Neural cell (in vitro differentiated cells): Measurements from ENCODE around the gene SNCB. TPM values are rescaled to one million over a fixed set of nuclear protein-coding genes. Genes with fewer than 3 reads are reported as not detected.

Experiments
- H2AFZ ChIP-seq: fragments of 200-600, 300-800 bp; sonication (generic), shearing (Covaris generic); 2 replicates; pipeline ENCODE4 v1.6.0; 2014; ENCODE audit warnings: low read depth, mild to moderate bottlenecking, antibody characterized with exemption, low read length, moderate library complexity
- H3F3A ChIP-seq: fragments of 200-600 bp; shearing (Covaris generic); 2 replicates; pipeline ENCODE4 v1.6.1; 2016; ENCODE audit warnings: mild to moderate bottlenecking, moderate library complexity, mixed read lengths, antibody characterized with exemption, low read length; ENCODE audit not compliant: insufficient read depth, poor library complexity, severe bottlenecking
- H3K27ac ChIP-seq: fragments of 200-600, 300-800 bp; sonication (generic), shearing (Covaris generic); 2 replicates; pipeline ENCODE4 v1.5.1; 2014; ENCODE audit warnings: mild to moderate bottlenecking, low read length, moderate library complexity
- H3K27me3 ChIP-seq: fragments of 300-800, 200-600 bp; sonication (generic), shearing (Covaris generic); 2 replicates; pipeline ENCODE4 v1.6.0; 2014; ENCODE audit warnings: mild to moderate bottlenecking, low read depth, low read length, moderate library complexity; ENCODE audit not compliant: insufficient read depth
- H3K36me3 ChIP-seq: fragments of 300-800, 200-600 bp; sonication (generic), shearing (Covaris generic); 2 replicates; pipeline ENCODE4 v1.5.1; 2014; ENCODE audit warnings: mild to moderate bottlenecking, antibody characterized with exemption, low read length, moderate library complexity; ENCODE audit not compliant: insufficient read depth
- H3K4me2 ChIP-seq: fragments of 300-800, 200-600 bp; sonication (generic), shearing (Covaris generic); 2 replicates; pipeline ENCODE4 v1.6.0; 2014; ENCODE audit warnings: mild to moderate bottlenecking, low read length
- H3K4me3 ChIP-seq: fragments of 300-800, 200-600 bp; sonication (generic), shearing (Covaris generic); 2 replicates; pipeline ENCODE4 v1.5.1; 2014; ENCODE audit warnings: mild to moderate bottlenecking, low read length, moderate library complexity
- H3K79me2 ChIP-seq: fragments of 200-600 bp; shearing (Covaris generic); replicated peaks from 2 replicates; pipeline ENCODE4 v1.6.0; 2014; ENCODE audit warnings: mild to moderate bottlenecking, low read length, moderate library complexity; ENCODE audit not compliant: insufficient read depth
- H3K9ac ChIP-seq: fragments of 300-800, 200-600 bp; sonication (generic), shearing (Covaris generic); 2 replicates; pipeline ENCODE4 v1.6.1; 2016; ENCODE audit warnings: mild to moderate bottlenecking, low read length, mixed read lengths
- H3K9me2 ChIP-seq: fragments of 200-600 bp; shearing (Covaris generic); 2 replicates; pipeline ENCODE4 v1.6.1; 2016; ENCODE audit warnings: mild to moderate bottlenecking, low read length, mixed read lengths; ENCODE audit not compliant: insufficient read depth
- H3K9me3 ChIP-seq: fragments of 200-600, 300-800 bp; sonication (generic), shearing (Covaris generic); 2 replicates; pipeline ENCODE4 v1.6.1; 2016; ENCODE audit warnings: mild to moderate bottlenecking, mixed run types, low read length, moderate library complexity, mixed read lengths
- H4K20me1 ChIP-seq: fragments of 200-600 bp; shearing (Covaris generic); 2 replicates; pipeline ENCODE4 v1.6.1; 2016; ENCODE audit warnings: mild to moderate bottlenecking, mixed run types; ENCODE audit not compliant: insufficient read depth
- CTCF ChIP-seq: fragments of 450-650 bp; IDR thresholded peaks from 2 replicates; pipeline ENCODE4 v1.5.1; 2014; ENCODE audit warnings: antibody characterized with exemption, mild to moderate bottlenecking, moderate library complexity; ENCODE audit not compliant: poor library complexity, severe bottlenecking
- EP300 ChIP-seq: fragments of 450-650 bp; conservative IDR thresholded peaks from 2 replicates; pipeline ENCODE4 v1.6.1; 2014; ENCODE audit warnings: antibody characterized with exemption, mild to moderate bottlenecking, moderate library complexity; ENCODE audit not compliant: poor library complexity, severe bottlenecking
- EZH2 ChIP-seq: fragments of 200-600, 300-800 bp; shearing (Covaris generic), sonication (generic); IDR thresholded peaks from 2 replicates; pipeline ENCODE4 v1.6.1; 2014; ENCODE audit warnings: antibody characterized with exemption, low read length, borderline replicate concordance, mild to moderate bottlenecking; ENCODE audit not compliant: insufficient read depth, poor library complexity, severe bottlenecking
- MXI1 ChIP-seq: fragments of 450-650 bp; conservative IDR thresholded peaks from 2 replicates; pipeline ENCODE4 v1.6.1; 2014; ENCODE audit warnings: antibody characterized with exemption, mild to moderate bottlenecking; ENCODE audit not compliant: poor library complexity, severe bottlenecking
- POLR2AphosphoS5 ChIP-seq: IDR thresholded peaks from 2 replicates; pipeline ENCODE4 v1.6.1; 2012
- RAD21 ChIP-seq: fragments of 450-650 bp; conservative IDR thresholded peaks from 2 replicates; pipeline ENCODE4 v1.6.1; 2014; ENCODE audit warnings: antibody characterized with exemption, mild to moderate bottlenecking, moderate library complexity
- SMC3 ChIP-seq: fragments of 450-650 bp; conservative IDR thresholded peaks from 2 replicates; pipeline ENCODE4 v1.6.1; 2014; ENCODE audit warnings: antibody characterized with exemption, mild to moderate bottlenecking, moderate library complexity; ENCODE audit not compliant: poor library complexity
- TAF1 ChIP-seq: IDR thresholded peaks from 2 replicates; pipeline ENCODE4 v1.6.1; 2012; ENCODE audit warnings: low read depth
- polyA plus RNA-seq: library from polyadenylated mRNA; depleted of rRNA; stranded (reverse); fragments of >200 nt; gene quantifications from 2 replicates; pipeline ENCODE4 v1.2.3, GENCODE V29; 2014
- TF ChIP-seq, protein P1 (sequence below): IDR thresholded peaks from 2 replicates; pipeline ENCODE4 v1.6.1; 2012; ENCODE audit warnings: borderline replicate concordance

The SNCB gene
- polyA plus RNA-seq, 1 donor from 2014 or later, result 10.1 TPM

DNA sequence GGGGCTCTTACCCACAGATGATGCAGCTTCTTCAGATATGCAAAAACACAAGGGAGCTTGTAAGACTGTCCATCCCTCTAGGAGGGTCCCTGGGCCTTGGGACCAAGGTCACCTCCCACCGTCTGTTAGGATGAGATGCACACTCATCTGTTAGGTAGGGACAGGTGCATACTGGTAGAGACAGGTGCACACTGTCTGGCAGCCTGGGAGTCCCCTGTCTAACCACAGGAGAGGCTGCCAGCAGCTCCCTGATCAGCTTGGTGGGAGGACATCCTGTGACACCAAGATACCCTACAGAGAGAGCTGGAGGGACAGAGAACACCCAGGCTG lies 30.2 kb upstream of the SNCB start:
- H3K9me3 ChIP-seq, result no peaks in the 10 kb centered on the region

DNA sequence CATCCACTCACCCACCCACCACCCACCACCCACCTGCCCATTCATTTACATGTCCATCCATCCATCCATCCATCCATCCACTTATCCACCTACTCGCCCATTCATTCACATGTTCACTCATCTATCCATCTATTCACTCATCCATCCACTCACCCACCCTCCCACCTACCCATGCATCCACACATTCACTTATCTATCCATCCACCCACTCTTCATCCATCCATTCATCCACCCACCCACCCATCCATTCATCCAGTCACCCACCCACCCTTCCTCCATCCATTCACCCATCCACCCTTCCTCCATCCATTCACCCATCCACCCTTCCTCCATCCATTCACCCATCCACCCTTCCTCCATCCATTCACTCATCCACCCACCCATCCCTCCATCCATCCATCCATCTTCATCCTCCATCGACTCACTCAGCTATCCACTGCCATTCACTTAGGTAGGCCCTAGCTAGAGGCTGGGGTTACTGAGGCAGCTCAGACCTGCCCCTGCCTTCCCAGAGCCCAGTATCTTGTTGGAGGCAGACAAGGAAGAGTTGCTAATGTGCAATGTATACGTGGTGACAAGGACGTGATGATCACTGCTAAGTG lies 29.6 kb upstream of the SNCB start:
- H3K27me3 ChIP-seq, result no peaks in the 10 kb centered on the region
- no peaks in the 10 kb centered on the region for H3F3A ChIP-seq
- no peak overlapping the region for H3K4me3 ChIP-seq
- no peaks in the 10 kb centered on the region for H3K9me3 ChIP-seq
- no peak overlapping the region for H3K27ac ChIP-seq
- no peaks in the 10 kb centered on the region for H4K20me1 ChIP-seq
- no peaks in the 10 kb centered on the region for H3K36me3 ChIP-seq
- H3K9ac ChIP-seq, result no peak overlapping the region
- no peak overlapping the region for H3K4me2 ChIP-seq
- no peak overlapping the region for H2AFZ ChIP-seq
- H3K9me2 ChIP-seq, result no peaks in the 10 kb centered on the region
- TF ChIP-seq RAD21, result no peak
- TF ChIP-seq, protein P1, sequence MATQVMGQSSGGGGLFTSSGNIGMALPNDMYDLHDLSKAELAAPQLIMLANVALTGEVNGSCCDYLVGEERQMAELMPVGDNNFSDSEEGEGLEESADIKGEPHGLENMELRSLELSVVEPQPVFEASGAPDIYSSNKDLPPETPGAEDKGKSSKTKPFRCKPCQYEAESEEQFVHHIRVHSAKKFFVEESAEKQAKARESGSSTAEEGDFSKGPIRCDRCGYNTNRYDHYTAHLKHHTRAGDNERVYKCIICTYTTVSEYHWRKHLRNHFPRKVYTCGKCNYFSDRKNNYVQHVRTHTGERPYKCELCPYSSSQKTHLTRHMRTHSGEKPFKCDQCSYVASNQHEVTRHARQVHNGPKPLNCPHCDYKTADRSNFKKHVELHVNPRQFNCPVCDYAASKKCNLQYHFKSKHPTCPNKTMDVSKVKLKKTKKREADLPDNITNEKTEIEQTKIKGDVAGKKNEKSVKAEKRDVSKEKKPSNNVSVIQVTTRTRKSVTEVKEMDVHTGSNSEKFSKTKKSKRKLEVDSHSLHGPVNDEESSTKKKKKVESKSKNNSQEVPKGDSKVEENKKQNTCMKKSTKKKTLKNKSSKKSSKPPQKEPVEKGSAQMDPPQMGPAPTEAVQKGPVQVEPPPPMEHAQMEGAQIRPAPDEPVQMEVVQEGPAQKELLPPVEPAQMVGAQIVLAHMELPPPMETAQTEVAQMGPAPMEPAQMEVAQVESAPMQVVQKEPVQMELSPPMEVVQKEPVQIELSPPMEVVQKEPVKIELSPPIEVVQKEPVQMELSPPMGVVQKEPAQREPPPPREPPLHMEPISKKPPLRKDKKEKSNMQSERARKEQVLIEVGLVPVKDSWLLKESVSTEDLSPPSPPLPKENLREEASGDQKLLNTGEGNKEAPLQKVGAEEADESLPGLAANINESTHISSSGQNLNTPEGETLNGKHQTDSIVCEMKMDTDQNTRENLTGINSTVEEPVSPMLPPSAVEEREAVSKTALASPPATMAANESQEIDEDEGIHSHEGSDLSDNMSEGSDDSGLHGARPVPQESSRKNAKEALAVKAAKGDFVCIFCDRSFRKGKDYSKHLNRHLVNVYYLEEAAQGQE, result no peak
- TF ChIP-seq EZH2, result no peak
- no peak for TF ChIP-seq EP300
- no peak for TF ChIP-seq MXI1
- no peak for TF ChIP-seq TAF1
- no peak for TF ChIP-seq CTCF
- no peak for TF ChIP-seq SMC3
- no peak for TF ChIP-seq POLR2AphosphoS5
- no peaks in the 10 kb centered on the region for H3K79me2 ChIP-seq

More for the DNA sequence above, 30.2 kb upstream of the SNCB start:
- H2AFZ ChIP-seq, result no peak overlapping the region
- H3K4me3 ChIP-seq, result no peak overlapping the region
- peak overlapping the region; percentile 36 for H3K9ac ChIP-seq
- TF ChIP-seq CTCF (no peak), MXI1 (no peak), EP300 (no peak)
- H3F3A ChIP-seq, result no peaks in the 10 kb centered on the region
- no peaks in the 10 kb centered on the region for H3K27me3 ChIP-seq
- H4K20me1 ChIP-seq, result no peaks in the 10 kb centered on the region
- H3K4me2 ChIP-seq, result no peak overlapping the region
- H3K79me2 ChIP-seq, result no peaks in the 10 kb centered on the region
- H3K27ac ChIP-seq, result no peak overlapping the region
- H3K36me3 ChIP-seq, result no peaks in the 10 kb centered on the region
- no peaks in the 10 kb centered on the region for H3K9me2 ChIP-seq
